CD4-positive, alpha-beta T cell treated with Interleukin-17A for 1 hour (primary cell): Measurements from ENCODE around the gene FGFR2.

Experiments
- DNase-seq: peaks from one replicate; pipeline ENCODE4 v3.0.0-alpha.2; 2020

FGFR2 gene

DNA sequence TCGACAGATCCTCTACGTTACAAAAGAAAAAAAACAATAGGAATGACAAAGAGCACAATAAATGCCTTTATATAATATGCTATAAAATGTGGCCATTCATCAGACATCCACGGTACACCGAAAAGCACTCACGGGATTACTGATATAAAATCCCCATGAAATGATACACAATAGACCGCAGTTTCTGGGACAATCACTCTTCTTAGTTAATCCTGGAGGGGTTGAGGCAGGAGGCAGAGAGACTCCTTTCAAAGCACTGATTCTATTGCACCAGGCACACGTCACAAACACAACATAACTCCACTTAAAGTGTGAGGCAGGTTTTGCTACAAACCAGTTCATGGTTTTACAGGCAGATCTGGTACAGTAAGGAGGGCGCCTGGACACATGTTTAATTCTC is 113.8 kb downstream of the FGFR2 start:
- DNase-seq = no peak

DNA sequence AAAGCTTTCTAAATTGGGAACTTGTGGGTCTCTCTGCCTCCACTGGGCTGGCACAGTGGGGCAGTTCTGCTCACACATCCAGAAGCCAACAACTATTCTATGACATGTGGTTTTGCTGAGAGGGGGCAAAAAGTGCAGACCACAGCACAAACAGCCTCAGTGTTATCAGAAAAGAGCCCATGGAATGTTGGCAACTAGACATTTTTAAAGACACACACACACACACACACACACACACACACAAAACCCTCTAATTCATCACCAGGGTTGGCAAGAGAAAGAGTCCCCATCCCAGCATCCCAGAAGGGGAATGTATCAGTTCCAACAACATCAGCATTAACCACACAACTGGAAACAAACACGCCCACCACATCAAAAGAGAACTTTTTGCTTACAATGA is 117.1 kb downstream of the FGFR2 start:
- DNase-seq = no peak

DNA sequence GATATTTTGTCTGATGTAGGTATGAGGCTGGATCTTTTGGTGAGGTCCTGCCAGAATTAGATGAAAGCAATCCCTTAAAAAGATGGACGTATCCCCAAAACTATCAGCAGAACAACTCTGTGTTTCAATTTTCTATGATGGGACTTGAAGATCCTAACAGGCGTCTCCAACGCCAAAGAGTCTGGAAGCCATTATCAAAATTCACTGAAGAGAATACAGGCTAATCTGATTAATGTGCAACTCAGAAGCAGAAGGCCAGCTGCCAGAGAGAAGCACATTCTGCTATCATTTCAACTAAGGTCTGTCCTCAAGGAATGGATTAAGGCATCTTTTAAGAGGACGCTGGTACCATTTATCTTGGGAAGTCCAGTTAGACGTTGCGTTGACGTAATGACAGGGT is 119.7 kb downstream of the FGFR2 start:
- DNase-seq = no peak

DNA sequence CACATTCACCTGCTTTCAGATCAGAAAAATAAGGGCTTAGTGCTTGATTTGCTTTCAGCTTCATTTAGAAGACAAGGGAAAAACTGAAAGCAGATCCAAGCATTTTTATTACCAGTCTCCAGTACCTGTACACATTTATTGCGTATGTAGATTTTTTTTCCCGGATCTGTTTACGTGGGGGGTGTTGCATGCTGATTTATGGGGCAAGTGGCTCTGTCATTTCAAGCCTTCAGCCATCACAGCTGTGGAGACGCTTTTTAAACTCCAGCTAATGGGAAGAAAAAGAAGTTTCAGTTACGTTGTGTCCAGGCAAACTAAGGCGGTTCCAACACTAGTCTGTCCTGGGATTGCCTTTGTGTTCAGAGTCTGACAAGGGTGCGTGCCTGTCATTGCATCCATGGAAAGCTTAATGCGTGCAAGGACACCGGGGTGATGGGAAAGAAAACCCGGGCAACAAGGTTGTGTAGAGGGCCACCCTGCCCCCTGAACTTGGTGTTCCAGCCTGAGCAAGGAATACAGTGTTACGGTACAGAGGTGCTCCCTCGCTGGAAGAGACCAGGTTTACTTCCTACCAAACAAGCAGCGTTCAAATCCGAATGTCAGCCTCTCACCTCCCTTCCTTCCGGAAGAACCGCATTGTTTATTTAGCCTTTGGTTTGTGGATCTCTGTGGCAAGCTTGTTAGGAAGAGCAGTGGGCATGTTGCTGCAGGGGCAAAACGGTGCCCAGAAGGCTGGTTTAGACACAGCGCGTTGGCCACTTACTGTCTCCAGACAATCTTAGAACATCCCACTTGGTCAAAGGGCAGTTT is 128.2 kb downstream of the FGFR2 start:
- no peak for DNase-seq

DNA sequence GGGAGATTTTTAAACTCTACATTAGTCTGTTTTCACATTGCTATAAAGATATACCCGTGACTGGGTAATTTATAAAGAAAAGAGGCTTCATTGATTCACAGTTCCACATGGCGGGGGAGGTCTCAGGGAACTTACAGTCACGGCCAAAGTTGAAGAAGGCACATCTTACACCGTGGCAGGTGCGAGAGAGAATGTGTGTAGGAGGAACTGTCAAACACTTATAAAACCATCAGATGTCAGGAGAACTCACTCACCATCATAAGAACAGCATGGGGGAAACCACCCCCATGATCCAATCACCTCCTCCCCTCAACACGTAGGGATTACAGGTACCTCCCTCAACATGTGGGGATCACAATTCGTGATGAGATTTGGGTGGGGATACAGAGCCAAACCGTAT is 129.5 kb downstream of the FGFR2 start:
- DNase-seq = no peak

DNA sequence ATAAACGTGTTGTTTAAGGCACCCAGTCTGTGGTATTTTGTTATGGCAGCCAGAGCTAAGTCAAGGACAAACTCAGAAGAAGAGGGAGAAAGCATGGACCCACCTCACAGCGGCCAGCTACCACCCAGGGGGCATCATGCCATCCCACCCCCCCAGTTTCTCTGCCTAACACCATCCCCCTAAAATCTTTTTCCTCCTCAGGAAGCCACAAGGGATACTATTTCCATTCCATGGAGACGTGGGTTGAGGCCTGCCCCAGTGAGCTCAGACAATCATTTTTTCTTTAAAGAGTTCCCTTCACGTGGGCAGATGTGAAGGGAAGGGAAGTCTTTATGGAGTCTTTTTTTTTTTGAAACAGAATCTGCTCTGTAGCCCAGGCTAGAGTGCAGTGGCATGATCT is 131.8 kb downstream of the FGFR2 start:
- DNase-seq = no peak

DNA sequence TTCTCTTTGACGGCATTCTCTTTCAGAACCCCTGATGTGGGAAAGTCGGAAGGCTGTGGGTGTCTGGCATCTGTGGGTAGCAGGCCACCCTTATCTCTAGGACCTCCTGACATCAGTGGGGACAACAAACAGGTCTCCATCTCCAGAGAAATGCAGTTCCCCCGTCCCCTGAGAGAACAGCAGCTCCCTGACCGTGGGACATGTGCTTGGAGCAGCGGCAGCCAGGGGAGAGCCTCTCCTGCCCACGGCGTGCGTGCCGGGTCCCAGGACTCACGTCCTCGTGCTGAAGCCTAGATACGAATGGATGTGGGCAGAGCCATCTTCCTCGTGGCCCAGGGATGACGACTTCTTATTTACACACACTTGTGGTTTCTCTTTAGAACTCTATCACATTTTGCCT is 133.0 kb downstream of the FGFR2 start:
- no peak for DNase-seq

DNA sequence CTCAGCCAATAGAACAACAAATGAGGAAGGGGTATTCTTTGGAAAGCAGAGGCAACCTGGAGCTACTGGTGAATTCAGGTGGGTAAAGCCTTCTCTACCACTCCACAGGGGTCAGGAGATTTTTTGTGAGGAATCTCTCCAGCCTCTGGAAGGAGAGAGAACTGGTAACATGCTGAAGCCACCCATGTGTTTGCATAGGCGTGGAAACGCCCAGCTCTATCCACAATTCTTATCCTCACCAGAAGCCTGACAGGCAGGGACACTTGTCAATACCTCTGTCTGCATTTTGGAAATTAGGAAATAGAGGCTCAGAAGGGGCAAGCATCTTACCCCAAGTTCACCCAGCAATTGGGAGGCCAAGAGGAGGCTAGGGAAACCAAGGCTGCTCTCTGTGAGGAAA is 133.7 kb downstream of the FGFR2 start:
- DNase-seq = no peak

DNA sequence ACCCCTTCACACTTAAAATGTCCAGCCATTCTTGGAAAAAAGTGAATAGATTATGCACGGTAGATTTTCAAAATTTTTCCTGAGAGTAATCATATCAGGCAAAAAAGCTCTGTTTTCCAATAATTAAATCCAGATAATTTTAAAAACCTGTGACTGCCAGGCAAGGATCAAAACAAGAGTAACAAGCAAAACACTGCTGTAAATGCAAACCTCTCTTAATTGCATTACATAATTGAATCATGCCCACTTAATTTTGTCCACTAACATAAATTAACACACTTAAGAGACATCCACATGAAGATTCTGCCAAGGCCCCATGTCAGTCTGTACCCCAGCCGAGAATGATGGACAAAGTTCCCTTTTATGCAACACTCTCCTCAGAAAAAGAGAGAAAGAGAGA is 135.3 kb downstream of the FGFR2 start:
- DNase-seq = no peak

DNA sequence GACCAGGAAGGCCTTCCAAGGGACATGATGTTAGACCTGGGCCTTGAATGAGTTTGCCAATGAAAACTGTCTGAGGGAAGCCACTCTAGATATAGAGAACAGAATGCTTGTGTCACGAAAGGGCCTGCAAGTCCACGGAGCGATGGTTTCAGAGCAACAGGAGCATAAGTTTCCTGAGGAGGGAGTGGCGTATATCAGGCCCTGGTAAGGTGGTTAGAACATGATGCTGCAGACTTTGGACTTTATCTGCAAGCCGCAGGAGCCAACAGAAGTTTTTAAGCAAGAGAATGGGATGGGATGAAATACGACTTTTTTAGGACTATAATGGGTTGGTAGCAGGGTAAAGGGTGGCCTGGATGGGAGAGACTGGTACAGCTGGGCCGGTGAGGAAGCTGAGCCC is 136.0 kb downstream of the FGFR2 start:
- no peak for DNase-seq

DNA sequence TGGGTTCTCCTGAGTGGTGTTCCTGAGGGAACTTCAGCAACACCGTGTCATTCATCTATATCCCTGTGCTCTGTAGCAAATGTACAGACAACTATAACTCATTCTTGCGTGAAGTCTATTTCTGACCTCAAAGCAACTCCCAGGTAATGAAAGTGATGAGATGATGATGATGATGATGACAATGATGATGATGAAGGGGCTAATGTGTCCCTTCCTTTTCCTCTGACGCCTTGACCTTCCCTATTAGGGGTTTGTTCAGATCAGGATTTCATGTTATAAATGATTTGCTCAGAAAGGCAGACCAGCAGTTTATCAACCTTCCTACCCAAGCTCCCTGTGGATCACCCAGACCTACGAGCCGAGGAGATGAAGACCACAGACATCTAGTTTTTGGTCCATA is 136.9 kb downstream of the FGFR2 start:
- DNase-seq = no peak

DNA sequence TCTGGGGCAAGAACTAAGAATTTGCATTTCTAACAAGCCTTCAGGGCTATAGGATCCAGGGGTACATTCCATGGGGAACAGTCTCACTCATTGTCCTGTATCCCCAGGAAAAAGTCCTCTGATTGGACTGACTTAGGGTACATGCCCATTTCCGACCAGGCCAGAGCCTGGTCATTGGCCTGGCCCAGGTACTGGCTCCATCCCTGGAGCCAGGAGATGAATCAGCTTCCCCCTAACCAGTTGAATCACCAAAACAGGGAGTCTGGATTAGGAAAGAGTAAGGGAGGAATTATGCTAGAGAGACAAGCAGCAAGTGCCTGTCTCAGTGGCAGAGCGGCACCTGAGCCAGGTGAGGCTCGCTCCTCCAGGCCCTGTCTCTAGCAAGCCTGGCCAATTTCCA is 137.5 kb downstream of the FGFR2 start:
- no peak for DNase-seq

DNA sequence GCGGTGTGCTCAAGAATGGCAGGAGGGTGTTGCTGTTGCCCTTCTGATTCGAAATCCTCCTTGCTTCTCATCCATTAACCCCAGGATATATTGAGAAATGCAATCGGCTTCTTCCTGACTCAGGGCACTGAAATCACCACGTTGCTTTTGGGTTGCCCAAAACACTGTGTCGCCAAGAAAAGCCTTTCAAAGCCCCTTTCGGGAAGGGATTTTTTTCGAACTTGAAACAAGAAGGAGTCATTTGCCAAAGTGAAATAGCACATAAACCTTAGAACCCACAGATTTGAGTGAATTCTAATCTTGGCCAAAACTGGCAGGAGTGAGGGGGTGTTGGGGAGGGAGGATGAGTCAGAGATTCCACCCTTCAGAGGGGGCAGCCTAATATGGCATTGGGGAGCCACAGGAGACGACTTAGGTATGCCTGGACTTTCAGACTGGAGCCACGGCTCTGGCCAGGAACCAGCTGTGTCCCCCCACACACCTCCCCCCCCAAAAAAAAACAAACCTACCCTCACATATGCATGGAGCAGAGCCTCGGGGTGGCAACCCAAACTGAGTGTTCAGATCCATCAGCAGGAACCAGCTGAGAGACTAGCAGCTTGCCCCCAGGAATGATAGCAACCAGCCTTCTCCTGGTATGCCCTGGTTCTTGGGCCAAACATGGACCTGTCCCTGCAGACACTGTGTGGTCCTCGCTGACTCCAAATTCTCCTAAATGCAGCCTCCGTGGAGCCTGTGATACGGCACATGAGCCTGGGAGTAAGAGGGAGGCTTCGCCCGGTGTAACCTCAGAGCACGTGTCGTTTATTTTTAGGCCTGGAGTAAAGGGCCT is 138.4 kb downstream of the FGFR2 start:
- no peak for DNase-seq

DNA sequence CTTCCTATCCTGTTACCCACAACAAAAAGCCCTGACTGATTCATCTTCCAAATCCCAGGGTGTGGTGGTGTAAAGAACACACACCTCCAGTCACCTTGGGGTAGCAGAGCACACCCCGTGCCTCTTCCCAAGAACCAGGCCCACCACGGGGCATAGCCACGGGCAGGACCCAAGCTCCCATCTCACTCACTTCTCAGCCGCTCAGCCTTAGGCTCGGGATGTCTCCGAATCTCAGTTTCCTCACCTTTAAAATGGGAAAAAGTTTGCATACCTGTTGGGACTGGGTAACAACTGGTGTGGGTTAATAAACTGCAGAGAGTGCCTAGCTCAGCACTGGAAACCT is 139.0 kb downstream of the FGFR2 start:
- DNase-seq = no peak

DNA sequence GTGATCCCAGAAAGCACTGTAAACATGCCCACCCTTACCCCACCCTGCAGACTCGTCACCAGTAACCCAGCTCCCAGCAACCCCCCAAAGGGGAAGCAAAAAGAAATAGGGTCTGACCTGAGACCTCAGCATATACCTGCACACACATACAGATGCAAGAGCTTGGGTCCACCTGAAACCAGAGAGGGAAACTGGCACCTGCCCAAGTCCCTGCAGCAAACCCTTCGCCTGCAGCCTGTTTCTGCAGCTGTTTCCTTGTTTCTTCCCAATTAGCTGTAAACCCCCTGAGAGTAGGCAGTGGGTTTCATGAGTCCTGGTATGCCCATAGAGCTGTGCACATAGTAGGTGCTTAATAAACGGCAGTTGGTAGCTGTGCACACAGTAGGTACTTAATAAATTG is 140.5 kb downstream of the FGFR2 start:
- DNase-seq = no peak

DNA sequence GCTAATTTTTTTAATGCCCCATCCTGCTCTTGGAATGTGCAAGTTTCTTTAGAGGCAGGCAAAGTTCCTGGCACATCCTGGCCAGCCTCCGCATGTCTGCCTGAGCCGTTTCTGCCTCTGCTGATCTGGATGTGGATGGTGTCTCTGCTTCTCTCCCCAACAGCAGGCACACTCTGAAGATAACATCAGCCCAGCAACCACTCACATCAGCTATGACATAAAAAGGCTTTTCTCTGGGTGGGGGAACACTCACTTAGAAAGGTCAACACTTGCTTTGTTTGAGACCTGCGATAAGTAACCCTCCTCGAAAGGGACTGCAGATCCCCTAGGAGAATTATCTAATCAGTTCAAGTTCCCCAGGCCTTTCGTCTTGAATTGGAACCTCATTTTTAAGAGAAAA is 142.9 kb downstream of the FGFR2 start:
- no peak for DNase-seq

DNA sequence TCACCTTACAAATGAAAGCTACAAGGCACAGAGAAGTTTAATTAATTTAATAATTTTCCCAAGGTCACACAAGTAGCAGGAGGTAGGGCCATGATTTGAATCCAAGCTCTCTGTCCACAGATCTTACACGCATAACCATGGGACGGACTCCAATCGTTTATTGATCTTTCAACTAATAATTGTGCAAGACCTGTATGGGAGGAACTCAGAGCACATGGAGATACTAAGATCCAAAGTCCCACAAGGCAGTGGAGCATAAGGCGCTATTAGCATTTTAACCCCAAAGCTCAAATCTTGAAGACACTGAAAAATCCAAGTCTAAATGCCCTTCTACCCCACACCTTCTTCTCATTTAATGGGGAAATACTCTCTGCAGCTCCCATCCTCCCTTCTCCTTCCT is 143.5 kb downstream of the FGFR2 start:
- DNase-seq = no peak

DNA sequence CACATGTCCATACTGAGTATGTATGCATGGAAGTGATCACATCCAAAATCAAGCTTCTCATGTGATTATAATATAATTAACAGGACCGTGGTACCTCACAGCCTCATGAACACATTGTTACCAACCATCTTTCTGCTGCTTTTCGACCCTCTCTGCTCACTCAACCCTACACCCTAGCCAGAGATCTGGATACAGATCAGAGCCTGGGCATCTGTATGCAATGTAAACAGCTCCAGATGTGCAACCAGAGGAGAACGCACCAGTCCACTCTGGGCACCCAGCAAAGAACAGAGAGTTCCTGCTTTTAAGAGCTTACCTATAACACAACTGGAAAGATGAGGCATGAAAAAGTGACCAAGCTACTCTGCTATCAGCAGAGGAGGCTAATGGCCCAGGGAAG is 145.1 kb downstream of the FGFR2 start:
- no peak for DNase-seq

DNA sequence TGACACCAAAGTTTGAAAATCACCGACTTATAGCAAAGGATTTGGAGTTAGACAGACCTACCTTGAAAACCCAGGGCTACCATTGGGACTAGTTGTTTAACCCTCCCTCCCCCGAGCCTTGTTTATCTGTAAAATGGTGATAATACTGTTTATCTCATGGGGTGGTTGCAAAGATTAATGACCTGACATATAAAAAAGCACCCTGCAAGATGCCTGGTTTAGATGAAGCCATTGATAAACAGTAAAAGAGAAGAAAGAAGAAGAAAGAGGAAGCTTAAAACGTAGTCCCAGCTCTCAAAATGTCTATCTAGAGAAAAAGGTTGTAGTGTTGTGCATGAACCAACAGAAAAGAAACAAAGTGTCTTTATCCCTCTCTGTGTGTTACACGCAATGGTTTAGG is 145.7 kb downstream of the FGFR2 start:
- DNase-seq = no peak

DNA sequence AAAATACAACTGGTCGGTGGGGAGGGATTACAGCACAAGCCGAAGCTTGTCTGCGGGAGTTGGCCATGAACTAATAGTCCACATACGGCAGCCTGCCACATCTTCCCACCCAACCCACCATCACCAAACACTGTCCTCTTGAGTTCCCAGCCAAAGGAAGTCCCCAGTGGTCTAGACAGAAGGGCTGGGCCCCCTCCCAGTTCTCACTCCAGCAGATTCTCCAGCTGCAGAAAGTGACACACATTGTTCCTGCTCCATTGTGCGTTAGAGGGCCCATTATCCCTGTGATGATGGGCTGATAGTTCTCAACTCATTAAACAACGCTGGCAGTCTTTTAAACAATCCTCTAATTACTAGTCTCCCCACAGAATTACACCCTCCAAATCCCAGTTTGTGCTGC is 148.0 kb downstream of the FGFR2 start:
- DNase-seq = no peak

DNA sequence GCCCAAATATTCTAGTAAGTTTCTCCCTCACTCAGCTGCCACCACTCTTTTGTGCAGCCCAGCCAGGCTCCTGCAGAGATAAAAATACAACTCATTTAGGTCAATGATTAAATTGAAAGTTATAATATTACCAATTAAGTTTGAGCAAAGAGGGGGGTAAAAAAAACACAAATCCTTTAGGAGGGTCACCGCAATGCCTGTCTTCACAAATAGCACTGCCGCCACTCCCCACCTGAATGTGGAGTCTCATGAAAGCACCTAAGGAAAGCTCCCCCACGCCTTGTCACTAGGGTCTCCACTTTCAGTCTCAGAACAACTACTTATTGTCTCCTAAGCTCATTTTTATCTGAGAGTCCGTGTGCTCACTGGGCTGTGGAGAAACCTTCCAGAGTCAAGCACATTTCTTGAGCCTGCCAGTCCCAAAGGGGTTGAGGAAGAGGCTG is 148.7 kb downstream of the FGFR2 start:
- DNase-seq = no peak

DNA sequence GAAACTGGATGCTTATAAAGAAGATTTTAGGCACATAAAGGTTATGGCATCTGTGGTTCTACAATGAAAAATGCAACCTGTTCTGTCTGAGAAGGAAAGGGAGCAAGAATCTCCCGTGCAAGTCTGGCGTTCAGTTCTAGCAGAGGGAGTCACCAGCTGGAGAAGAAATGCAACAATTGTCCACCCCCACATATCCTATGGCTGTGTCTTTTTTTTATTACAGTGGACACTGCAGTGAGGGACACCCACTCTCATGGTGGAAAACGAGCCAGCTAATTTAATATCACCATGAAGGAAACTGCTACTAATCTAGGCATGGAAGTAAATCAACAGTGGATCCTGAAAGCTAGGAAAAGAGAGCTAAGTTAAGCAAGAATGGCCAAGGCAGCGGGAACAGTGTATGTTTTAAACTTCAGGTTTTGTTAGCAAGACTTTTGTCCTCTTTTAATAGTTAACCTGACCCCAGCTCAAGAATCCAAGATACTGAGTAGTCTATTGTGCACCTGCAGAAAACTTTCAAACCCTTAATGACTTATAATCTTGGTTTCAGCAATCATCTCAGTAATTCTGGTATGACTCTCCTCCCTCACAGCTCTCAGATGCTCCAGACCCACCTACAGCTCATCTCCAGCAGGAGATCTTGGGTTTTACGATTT is 149.3 kb downstream of the FGFR2 start:
- DNase-seq = no peak

DNA sequence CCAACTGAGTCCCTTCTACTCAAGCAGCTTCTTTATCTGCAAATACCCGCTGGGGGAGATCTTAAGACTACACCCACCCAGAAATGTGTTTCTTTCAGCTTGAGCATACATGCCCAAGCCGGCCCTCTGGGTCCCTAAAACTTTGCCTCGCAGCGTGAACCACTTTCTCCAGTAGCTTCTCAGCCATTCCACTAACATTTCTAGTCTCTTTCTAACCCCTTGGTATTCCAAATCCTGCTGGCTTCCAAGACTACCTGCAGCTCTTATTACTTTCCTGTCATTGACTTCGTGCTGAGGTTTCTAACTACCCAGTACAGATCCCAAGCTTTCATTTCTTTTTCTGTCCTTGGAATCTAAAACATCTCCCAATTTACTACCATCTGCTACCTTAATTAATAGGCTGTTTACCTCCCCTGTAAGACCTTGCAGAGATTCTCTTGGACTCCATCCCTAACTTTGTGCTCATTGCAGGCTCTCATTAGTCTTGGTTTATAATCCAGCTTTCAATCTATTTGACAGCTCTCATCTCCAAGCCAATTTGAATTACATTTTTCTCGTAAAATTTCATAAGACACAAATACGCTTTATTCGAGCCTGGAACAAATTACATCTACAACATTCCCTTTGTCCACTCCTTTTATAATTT is 153.6 kb downstream of the FGFR2 start:
- DNase-seq = no peak
